Gastroesophageal sphincter (tissue), 3 donors: ENCODE measurements around the gene TMEM74B.

ENCODE experiments used
- CTCF ChIP-seq, 4 experiments: fragments of 200-600 bp in 2 of 4; fragments of 450-650 bp in 2 of 4; sonication (generic) in 1 of 4; IDR thresholded peaks; one replicate each; pipeline ENCODE4 v1.5.1; 2017 to 2019; ENCODE audit warnings: antibody characterized with exemption in 4 of 4, mild to moderate bottlenecking in 2 of 4, moderate library complexity in 2 of 4
- EP300 ChIP-seq: sonication (generic); formaldehyde crosslinking; IDR thresholded peaks from one replicate; pipeline ENCODE4 v1.6.1; 2017; ENCODE audit warnings: antibody characterized with exemption, mild to moderate bottlenecking
- POLR2AphosphoS5 ChIP-seq: sonication (generic); formaldehyde crosslinking; IDR thresholded peaks from one replicate; pipeline ENCODE4 v1.6.1; 2017; ENCODE audit warnings: antibody characterized with exemption

GRCh38 chr20:1212023-1212422 is 27.2 kb upstream of the TMEM74B start:
- TF ChIP-seq EP300, result no peak
- TF ChIP-seq POLR2AphosphoS5, result no peak
- no peak for TF ChIP-seq CTCF (IDR thresholded peaks at IDR 0.05)
